8988T (cell line): ENCODE measurements around the gene THAP2.
"Not testable (repeated sequence)": the region's sequence is repeated elsewhere in the genome, so short reads cannot be mapped to it uniquely, and the experiment has no call there.

ENCODE experiments used
- DNase-seq: peaks from one replicate; pipeline ENCODE4 v3.0.0; 2011

Gene THAP2

GRCh38 chr12:71662849-71663560 lies 1.1 kb upstream of the THAP2 start:
- DNase-seq = peak; percentile 13

GRCh38 chr12:71664411-71665089 lies 449 bp downstream of the THAP2 start:
- DNase-seq = no peak

DNA sequence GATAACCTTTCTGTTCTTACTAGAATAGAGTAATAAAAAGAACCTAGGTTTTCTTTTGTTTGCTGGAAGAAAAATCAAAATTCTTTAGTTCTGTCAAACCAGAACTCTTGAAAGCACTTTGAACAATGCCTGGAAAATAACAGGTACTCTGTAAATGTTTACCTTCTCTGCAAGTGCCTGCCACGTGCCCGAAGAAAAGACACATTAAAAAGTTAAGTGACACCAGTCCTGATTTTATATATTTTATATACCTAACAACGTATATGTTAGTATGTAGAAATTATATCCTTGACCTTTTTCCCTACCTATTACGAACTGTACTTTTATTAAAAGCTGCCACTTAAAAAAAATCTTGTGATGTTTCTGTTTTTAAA lies 976 bp downstream of the THAP2 start:
- no peak for DNase-seq

DNA sequence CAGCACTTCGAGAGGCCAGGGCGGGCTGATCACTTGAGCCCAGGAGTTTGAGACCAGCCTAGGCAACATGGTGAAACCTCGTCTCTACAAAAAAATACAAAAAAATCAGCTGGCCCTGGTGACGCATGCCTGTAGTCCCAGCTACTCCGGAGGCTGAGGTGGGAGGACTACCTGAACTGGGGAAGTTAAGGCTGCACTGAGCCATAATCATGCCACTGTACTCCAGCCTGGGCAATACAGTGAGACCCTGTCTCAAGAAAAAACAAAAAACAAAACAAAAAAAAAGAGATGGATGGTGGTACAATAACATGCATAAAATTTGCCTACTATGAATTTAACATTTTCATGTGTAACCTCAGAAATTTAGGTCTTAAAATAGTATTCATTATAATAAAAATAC lies 2.2 kb downstream of the THAP2 start:
- no peak for DNase-seq

DNA sequence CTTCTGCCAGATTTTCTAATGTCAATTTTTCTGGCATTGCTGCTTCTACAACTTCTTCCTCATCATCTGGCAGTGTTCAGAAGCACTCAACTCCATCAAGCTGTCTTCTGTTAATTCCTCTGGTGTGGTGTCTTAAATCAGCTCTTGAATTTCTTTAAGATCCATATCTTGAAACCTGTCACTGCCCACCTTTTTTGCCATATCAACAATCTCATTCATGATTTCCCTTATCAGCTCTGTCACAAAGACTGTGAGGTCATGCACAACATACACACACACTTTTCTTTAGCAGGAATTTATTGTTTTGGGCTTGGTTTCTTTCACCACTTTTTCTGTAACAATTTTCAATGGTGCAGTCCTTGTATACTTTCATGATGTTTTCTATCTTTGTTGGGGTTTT lies 7.2 kb downstream of the THAP2 start:
- DNase-seq = no peak

- no peak for DNase-seq
Measured at GRCh38 chr12:71671816-71672215, 7.7 kb downstream of the THAP2 start.

DNA sequence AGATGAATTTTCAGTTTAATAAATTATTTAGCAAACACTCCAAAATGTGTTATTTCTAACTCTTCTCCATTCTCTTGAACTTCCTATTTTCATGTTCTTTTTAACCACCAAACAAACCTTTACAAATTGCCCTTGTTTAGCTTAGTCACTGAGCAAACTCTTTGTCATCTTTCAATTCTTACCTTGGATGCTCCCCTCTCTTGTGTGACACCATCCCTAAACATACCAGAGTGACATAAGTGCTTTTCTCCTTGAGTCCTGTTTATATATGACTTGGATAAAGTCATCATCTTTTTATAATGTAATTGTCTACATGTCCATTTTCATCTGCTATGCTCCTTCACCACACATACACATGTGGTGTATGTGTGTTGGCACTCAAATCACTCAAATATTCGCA lies 18.4 kb downstream of the THAP2 start:
- DNase-seq = no peak

GRCh38 chr12:71683633-71684032 lies 19.5 kb downstream of the THAP2 start:
- no peak for DNase-seq

DNA sequence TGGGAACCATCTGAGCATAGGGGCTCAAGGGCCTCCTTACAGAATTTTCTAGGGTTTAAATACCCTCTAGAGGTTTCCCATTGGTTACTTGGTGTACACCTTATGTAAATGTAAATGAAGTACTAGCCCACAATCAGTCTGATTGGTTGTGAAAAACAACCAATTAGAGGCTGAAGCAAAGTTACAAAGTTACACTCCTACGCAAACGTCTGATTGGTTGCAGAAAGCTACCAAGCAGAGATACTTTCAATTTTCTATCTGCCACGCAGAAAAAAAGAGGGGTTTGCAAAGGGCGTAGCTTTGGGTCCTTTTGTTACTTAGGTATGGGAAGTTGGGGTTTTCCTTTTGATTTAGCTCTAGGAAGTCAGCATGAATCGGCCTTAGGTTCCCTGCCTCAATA lies 20.0 kb downstream of the THAP2 start:
- no peak for DNase-seq

DNA sequence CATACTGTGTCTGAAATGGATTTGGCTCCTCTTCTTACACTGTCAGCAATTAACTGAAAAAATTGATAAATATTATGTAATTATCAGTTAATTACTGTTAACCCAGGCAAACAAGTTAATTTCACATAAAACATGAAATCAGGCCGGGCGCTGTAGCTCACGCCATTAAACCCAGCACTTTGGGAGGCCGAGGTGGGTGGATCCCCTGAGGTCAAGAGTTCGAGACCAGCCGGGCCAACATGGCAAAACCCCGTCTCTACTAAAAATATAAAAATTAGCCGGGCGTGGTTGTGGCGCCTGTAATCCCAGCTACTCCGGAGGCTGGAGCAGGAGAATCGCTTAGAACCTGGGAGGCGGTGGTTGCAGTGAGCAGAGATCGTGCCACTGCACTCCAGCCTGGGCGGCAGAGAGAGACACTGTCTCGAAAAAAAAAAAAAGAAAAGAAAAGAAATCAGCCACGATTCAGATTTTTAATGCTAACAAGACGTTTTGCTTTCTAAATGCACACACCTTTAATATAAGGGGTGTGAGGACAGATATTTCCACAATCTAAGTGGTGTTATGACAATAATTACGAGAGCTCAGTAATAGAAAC lies 21.3 kb downstream of the THAP2 start:
- no peak for DNase-seq

DNA sequence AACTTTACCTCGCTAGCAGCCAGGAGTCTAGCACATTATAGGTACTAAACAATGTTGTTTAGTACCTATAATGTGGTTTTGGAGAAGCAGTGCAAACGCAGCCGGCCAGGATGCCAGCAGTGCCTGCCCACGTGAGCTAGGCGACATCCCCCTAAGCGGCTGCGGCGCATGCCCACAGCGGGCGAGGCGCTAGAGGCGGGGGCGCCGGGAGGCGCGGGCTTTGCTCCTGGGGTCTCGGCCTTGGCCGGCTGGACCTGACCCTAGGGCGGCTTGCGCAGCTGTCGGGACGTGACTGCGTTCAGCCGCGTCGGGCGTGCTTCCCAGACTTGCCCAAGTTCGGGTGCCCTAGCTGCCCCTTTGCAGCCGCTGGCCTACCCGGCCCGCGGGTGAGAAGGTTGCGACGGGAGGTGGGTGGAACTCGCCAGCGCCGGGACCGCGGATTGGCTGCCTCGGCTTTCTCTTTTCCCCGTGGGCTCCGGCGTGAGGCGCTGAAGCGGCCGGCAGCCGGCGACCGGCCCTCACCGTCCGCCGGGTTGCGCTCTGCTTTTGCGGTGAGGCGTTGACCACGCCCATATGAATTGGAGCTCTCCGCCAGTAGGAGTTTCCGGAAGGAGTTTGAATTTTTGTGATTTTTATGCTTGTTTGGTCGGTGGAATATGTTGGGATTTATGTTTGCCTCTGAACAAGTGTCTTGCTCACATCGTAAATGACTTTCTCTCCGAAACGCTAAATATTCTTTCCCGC lies 22.0 kb downstream of the THAP2 start, which contains the start of gene TMEM19:
Gene TMEM19 (plus strand): TSS at position 169 of the 744 bp plus-strand sequence. CDS start 599 bp downstream, outside the sequence.
- DNase-seq = peak; percentile 43

DNA sequence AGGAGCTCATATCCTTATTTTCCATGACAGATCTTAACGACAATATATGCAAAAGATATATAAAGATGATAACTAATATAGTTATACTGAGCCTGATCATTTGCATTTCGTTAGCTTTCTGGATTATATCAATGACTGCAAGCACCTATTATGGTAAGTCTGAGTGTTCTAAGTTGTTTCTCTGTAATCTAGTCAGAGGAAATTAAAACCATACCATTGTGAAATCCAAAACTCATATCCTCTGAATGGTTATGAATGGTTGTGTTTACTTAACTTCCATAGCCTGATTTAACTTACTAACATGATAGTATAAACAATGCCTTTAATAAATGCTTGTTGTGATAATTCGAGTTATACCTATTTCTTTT lies 22.5 kb downstream of the THAP2 start:
- no peak for DNase-seq

GRCh38 chr12:71687172-71687571 lies 23.1 kb downstream of the THAP2 start:
- DNase-seq = not testable (repeated sequence)

DNA sequence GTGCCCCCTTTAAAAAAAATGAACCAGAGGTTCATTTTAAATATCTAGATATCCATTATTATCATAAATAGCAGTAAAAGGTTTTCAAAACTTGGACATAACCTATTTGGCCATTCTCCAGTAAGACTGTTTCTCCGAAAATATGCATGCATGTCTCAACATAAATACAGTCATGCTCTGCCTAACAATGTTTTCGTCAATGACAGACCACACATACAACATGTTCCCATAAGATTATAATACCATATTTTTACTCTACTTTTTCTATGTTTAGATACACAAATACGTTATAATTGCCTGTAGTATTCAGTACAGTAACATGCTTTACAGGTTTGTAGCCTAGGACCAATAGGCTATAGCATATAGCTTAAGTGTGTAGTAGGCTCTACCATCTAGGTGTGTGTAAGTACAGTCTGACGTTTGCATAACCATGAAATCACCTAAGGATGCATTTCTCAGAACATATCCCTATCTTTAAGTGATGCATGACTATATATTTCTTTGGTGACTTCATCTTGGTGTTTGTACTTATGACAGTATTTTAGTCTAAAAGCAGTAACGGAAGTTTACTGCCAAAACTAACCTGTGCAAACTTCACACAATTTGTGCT lies 25.0 kb downstream of the THAP2 start:
- no peak for DNase-seq

- no peak for DNase-seq
Measured at GRCh38 chr12:71691504-71692129, 27.5 kb downstream of the THAP2 start.

DNA sequence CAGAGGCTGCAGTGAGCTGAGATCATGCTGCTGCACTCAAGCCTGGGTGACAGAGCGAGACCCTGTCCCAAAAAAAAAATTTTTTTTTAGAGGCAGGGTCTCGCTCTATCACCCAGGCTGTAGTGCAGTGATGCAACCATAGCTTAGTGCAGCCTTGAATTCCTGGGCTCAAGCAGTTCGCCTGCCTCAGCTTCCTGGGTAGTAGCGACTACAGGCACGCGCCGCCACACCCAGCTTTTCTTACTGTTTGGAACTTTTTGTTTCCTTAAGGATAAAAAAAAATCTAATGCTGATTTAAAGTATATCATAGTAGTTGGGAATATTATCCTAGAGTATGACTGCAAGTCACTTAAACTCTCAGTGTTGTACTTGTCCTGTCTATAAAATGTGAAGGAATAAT lies 29.0 kb downstream of the THAP2 start:
- DNase-seq = no peak

DNA sequence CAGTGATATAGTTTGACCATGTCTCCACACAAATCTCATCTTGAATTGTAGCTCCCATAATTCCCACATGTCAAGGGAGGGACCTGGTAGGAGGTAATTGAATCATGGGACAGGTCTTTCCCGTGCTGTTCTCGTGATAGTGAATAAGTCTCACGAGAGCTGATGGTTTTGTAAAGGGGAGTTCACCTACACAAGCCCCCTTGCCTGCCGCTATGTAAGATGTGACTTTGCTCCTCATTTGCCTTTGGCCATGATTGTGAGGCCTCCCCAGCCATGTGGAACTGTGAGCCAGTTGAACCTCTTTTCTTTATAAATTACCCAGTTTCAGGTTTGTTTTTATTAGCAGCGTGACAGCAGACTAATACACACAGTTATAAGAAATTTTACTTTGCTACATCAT lies 29.6 kb downstream of the THAP2 start:
- not testable (repeated sequence) for DNase-seq

GRCh38 chr12:71694099-71694820 lies 30.2 kb downstream of the THAP2 start:
- DNase-seq = no peak

GRCh38 chr12:71695782-71696181 lies 31.7 kb downstream of the THAP2 start:
- no peak for DNase-seq

GRCh38 chr12:71702181-71702580 lies 38.1 kb downstream of the THAP2 start:
- not testable (repeated sequence) for DNase-seq

GRCh38 chr12:71702590-71702989 lies 38.5 kb downstream of the THAP2 start:
- DNase-seq = no peak

- no peak for DNase-seq
Measured at GRCh38 chr12:71703206-71703605, 39.1 kb downstream of the THAP2 start.
